GM19351 (cell line): ENCODE results near the gene ADCY7.

Experiments
- ATAC-seq: cut with Tn5 transposase; IDR thresholded peaks from one replicate; pipeline ENCODE4 v1.9.1; 2021; ENCODE audit warnings: mild to moderate bottlenecking, moderate library complexity; ENCODE audit not compliant: unreplicated experiment

ADCY7 gene

DNA sequence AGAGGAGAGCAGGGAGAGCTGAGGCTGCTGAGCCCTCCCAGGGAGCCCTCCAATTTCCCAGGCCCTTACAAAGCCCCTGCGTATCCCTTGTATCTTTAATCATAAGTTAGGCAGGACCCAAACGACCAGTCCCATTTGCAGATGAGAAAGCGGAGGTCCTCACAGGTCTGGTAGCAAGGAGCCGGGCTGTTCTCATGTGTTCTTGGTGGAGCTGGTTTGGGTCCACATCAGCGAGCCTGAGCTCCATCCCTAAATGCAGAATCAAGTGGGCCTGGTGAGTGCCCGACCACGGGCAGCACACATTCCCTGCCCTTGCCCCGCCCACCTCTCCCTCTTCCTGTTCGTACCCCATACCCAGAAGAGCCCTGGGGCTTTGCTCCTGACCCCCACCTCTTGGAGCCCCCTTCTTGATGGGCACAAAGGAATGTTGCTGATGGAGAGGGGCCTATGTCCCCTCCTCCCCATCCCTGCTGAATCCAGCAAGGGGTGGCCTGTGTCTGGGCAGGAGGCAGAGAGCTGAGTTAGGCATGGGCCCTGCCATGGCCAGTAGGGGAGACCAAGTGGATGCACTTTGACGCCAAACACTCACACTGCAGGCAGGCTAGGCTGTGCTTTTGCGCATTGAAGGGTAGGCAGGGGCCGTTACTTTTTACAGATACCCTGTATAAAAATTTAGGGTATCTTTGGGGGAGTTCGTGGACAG is 18.3 kb upstream of the ADCY7 start:
- ATAC-seq, result no peak

DNA sequence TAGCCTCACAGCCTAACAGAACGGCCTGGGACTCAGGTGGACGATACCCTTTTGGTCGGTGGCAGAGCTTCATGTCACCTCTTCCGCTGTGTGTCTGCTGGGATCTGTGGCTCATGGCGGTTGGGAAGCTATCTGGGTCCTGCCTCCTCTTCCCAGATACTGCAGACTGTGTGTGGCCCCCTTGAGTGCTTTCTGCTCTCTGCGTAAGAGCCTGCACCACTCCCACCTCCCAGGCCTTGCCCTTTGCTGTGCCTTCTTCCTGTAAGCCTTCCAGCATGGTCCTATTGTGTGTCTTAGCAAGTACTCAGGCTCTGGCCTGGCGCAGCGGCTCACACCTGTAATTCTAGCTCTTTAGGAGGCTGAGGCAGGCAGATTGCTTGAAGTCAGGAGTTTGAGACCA is 17.5 kb upstream of the ADCY7 start:
- ATAC-seq, result no peak

DNA sequence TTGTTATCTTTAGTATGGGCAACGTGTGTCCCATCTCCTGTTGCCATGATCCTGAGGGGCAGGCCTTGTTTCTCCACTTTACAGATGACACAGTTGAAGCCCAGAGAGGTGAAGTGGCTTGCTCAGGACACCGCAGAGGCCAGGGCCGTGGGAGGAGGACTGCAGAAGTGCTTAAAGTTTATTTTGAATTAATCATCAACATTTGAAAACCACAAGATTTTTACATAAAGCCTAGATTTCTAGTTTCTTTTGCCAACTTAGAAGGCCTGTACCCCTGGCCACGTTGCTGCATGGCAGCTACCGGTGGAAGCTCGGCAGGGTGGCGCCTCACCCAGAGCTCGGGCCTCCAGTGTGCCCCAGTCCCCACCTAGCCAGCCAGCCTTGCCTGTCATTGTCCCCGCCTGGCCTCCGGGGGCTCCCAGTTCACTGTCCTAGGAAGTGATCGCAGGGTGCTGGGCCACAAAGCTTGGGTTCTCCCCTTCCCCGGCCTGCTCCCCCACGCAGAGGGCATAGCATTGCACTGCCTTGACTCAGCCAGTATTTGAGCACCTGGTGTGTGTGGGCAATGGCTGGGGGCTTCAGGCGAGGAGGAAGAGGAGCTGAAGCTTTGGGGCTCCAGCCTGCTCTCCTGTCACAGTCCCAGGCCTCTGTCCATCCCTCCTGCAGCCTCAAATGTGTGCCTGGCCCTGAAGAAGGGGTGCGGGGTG is 14.8 kb upstream of the ADCY7 start:
- no peak for ATAC-seq

DNA sequence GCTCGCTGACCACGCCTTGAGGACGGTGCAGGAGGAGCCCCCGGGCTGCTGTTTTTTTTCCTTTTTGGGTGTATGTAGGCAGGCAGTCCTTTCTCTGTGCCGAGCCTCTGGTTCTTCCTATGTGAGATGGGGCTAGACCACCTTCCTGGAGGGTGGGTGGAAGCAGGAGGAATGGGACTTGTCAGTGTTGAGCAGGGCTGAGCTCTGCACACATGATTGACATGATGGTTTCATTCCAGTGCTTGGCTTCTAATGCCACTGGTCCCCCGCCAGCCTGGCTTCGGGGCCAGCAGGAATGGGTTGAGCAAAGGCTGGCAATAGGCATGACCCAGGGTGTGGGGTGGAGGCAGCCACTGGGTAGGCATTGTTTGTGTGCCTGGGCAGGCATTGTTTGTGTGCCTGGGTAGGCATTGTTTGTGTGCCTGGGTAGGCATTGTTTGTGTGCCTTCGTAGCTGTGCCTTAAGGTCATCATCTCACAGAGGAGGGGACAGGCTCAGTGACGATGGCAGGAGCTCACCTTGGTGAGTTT is 14.2 kb upstream of the ADCY7 start:
- ATAC-seq, result no peak

DNA sequence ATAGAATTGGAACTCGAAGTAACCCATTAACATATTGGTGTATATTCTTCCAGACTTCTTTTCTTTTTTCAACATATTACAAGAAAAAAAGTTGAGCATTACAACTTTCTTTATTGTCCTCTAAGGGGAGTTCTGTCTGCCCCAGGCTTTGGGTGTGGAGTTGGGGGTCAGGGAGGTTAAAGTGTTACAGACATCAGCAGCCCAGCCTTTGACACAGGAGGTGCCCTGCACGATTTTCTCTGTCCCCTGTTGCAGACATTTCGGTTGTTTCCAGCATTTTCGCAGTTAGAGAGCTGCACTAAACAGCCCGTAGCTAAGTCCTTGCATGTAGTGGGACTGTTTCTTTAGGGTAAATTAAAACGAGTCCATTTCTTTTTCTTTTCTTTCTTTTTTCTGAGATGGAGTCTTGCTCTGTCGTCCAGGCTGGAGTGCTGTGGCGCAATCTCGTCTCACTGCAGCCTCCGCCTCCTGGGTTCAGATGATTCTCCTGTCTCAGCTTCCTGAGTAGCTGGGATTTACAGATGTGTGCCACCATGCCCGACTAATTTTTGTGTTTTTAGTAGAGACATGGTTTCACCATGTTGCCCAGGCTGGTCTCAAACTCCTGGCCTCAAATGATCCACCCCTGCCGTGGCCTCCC is 13.4 kb upstream of the ADCY7 start:
- no peak for ATAC-seq

DNA sequence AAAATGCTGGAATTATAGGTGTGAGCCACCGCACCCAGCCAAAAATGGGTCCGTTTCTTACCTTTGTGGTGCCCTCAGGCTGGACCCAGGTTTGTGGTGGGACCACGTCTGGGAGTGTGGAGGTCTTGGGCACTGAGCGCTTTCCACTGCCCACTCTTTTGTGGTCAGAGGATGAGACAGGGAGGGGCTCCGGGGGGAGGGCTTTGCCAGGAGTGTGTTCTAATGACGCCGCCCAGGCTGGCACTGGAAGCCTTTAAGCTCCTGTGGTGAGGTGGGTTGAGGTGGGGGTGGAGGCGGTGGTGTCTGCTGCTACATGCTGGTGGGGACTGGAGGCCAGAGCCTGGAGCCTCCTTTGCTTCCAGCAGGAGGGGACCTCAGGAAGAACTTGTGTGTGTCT is 12.8 kb upstream of the ADCY7 start:
- no peak for ATAC-seq

DNA sequence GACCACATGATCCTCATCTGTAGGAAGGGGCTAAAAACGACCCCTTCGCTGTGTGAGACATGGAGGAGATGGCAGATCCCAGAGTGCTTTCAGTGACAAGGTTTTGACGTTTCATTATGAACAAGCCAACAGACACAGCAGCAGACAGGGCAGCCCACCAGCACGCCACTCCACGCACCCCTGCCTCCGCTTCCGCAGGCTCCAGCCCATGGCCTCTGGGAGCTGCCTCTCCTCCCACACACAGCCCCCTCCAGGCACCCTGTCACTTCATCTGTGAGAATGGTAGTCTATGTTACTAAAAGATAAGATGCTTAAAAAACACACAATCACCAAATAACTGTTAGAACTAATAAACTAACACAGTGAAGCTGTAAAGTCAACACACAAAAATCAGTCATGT is 12.3 kb upstream of the ADCY7 start:
- ATAC-seq, result no peak

DNA sequence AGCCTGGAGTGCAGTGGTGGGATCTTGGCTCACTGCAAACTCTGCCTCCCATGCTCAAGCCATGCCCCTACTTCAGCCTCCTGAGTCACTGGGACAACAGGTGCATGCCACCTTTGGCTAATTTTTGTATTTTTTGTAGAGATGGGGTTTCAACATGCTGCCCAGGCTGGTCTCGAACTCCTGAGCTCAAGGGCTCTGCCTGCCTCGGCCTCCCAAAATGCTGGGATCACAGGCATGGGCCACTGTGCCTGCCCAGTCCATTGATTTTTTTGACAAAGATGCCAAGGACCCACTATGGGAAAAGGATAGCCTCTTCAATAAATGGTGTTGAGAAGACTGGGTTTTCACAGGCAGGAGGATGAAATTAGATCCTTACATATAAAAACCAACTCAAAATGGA is 10.8 kb upstream of the ADCY7 start:
- ATAC-seq, result no peak

DNA sequence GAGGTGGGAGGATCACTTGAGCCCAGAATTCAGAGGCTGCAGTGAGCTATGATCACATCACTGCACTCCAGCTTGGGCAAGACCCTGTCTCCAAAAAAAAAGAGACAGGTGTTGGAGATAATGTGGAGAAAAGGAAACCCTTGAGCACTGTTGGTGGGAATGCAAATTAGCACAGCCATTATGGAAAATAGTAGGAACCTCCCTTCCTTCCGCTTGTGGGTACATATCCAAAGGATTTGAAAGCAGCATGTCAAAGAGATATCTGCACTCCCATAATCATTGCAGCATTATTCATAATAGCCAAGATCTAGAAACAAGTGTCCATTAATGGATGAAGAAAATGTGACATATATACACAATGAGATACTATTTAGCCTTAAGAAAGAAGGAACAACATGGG is 9.7 kb upstream of the ADCY7 start:
- ATAC-seq, result no peak

DNA sequence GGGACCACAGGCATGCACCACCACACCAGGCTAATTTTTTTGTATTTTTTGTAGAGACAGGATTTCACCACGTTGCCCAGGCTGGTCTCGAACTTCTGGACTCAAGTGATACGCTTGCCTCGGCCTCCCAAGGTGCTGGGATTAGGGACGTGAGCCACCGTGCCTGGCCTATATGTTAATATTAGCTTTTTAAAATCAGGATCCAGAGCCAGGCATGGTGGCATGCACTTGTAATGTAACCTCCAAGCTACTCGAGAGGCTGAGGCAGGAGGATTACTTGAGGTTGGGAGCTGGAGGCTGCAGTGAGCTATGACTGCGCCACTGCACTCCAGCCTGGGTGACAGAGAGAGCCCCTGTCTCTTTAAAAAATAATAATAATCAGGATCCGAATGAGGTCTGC is 8.5 kb upstream of the ADCY7 start:
- no peak for ATAC-seq

DNA sequence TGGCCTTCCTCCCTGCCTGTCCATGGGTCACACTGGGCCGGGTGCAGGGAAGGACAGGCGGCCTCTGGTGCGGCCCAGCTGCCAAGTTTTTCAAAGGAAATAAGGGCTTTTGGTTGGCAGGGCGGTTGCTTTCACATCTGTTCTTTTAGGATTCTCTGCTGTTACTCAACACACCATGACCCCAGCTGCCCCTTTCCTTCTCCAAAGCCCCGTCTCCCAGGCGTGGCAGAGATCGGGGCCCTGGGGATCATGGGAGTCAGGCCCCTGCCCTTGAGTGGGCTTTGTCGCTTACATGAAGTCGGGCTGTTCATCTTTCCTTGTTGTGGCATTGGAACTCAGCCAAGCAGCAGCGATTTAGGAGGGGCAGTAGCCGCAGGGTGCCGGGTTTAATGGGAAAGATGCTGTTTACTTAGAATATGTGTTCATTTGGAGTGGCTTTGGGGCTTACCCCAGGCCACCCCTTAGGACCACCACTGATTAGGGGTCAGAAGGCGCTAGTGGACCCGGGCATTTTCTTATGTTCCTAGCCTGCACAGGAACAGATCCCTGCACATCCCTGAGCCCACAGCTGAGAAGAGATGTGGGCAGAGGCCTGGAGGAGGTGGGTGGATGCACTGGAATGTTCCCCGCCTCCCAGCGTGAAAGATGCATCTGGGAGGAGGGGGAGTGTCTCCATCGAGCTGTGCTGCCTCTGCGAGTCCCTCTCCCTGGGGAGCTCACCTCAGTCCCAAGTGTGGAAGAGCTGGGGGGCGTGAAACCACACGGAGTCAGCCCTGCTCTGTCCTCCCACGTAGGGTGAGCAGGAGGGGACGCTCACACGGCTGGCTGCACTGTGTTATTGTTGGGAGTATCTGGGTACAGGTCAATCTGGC is 6.8 kb upstream of the ADCY7 start:
- ATAC-seq, result no peak

DNA sequence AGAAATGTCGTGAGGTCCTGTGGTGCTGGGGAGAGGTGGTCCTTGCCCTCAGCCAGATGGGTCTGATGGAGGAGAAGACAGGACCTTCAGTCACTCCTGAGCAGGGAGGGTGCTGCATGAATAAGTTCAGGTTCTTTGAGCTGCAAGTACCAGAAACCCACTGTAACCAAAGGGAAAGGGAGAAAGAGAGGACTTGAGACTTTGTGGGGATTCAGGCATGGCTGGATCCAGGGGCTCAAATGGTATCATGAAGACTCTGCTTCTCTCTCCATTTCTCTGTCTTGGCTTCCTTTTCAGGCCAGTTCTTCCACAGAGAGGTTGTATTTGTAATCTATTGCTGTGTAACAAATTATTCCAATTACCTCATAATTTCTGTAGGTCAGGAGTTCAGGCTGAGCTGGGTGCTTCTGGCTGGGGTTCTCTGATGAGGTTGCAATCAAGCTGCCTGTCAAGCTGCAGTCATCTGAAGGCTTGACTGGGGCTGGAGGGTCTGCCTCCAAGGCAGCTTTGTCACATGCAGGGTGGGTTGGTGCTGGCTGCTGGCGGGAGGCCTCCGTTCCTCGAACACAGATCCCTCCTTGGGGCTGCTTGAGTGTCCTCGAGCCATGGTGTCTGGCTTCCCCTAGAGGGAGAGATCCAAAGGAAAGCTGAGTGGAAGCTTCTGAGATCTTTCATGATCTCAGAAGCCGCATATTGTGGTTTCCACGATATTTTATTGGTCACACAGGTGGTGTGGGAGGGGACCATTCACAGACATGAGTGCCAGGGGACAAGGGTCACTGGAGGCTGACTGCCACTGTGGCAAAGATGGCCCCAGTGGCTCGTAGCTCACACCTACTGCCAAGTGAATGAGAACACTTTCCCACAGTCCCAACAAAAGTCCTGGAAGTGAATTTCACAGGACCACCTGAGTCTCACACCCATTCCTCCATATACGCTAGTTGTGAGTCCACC is 5.9 kb upstream of the ADCY7 start:
- ATAC-seq, result no peak

DNA sequence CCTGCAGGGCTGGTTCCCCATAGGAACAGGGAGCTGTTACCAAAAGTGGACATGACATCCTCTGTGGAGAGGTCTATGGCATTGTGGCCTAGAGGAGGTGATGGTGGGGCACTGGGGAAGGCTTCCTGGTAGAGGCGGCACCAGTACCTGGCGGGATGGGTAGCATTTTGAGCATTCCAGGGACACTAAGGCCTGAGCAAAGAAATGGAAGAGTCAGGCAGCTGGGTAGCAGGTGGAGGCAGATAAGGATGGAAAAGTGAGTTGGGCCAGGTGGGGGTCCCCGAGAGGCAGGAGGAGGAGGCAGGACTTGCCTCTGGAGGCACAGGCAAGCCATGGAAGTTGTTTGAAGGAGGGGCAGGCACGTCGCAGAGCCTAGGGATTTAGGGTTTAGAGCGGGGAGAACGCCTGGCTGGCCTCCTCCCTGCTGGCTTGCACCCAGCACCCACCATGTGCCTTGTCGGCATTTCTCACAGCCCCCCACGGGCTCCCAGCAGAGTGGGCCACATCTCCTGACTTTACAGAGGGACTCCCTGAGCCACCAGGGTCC is 5.1 kb upstream of the ADCY7 start:
- ATAC-seq, result no peak

DNA sequence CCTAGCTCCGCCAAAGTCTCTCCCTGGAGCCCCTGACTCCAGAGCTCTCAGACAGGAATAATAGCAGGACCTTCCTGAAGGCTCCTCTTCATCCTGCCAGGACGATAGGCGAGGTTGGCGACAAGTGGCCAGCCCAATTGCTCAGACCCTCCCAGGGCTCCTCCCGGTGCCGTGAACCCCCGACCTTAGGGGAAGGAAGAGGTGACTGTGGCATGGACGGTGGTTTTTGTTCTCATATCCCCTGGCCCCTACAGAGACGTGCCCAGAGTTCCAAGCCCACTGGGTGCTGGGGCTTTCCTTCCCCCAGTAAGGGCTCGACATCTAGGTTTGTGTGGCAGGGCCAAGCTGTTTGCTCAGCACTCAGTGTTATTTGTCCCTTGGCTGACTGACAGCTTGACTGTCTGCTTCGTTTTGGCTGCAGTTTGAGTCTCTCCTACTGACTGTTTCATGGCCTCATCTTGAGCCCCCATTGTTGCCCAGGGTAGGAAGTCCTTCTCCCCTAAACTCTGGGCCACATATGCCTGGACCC is 4.6 kb upstream of the ADCY7 start:
- ATAC-seq, result no peak

DNA sequence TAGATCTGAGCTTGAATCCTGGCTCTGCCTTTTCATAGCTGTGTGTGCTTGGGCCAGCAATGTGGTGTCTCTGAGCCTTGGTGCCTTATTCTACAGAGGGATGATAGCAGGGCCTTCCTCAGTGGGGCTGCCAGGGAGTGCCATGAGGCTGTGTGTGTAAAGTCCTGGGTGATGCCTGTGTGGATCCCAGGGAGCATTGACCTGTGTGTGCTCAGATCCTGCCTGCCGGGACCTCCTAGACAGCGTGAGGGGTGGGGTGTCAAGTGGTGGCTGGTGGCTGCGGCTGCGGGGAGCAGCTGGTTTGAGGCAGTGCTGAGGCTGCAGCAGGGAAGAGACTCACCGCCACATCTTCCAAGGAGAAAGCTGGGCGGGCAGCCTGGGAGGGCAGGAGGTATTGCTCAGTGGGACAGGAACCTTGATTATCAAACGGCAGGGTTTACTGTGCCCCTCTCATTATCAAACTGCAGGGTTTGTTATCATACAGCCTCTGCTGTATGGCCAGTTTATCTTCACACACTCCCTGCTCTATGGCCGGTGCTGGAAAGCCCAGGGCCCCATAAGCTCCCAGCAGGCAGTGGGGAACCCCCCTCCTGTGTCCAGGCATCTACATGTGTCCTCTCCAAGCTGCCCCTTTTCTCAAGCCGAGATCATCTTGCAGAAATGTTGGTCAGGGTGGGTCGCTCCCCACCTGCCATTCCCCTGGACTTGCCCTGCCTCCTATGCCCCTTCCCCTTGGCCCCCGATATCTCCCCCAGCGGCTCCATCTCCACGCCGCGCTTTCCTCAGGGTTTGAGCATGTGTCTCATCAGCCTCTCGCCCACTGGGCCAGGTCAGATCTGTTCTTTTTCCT is 3.1 kb upstream of the ADCY7 start:
- ATAC-seq, result no peak

DNA sequence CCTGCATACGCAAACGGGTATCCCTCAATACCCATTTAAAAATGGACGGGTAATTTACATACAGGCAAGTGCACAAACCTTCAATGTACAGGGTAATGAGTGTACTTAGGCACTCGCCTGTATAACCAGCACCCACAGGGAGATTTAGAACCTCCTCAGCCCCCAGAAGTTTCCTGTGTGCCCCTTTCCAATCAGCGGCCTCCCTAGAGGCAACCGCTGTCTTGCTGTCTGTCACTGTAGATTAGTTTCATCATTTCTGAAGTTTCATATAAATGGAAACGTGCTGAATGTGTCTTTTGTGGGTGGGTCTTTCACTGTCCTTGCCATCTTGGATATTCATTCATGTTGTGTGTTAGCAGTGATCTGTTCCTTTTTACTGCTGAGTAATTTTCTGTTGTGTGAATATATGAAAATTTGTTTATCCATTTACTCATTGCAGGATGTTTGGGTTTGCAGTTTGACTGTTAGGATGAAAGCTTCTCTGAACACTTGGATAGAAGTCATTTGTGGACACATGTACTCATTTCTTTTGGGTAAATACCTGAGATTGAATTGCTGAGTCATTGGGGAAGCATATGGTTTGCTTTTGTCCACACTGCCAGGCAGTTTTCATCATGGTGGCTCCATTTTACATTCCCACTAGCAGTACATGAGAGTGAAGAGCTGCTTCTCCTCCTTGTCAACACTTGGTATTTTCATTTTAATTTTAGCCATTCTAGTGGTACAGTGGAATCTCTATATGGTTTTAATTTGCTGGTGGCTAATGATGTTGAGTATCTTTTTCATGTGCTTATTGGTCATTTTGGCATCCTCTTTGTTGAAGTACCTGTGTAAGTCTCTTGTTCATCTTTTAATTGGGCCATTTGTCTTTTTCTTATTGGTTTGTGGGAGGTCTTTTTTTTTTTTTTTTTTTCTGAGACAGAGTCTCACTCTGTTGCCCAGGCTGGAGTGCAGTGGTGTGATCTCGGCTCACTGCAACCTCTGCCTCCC is 2.1 kb upstream of the ADCY7 start:
- peak; percentile 28 for ATAC-seq

DNA sequence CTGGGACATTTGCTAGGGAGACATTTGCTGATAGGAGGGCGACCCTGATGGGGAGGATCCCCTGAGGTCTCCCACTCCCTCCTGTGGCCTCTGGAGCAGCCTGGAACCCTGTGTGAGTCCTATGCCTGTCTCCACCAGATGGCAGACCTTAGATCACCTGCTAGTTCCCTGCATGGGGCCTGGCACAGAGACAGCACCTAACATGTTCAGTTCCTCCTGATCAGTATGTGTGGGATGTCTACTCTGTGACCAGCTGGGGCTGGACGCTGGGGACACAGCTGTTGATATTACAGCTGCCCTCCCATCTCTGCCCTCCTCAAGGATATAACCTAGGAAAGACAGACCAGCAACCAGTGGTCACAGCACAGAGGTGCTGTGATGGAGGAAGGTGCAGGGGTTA is 1.1 kb upstream of the ADCY7 start:
- ATAC-seq, result no peak
